Measurements from ENCODE around the gene CNTN6. TPM values are rescaled to one million over a fixed set of nuclear protein-coding genes. Genes with fewer than 3 reads are reported as not detected.

CNTN6 gene
- not detected in 2 replicates for polyA plus RNA-seq (2011; rRNA removed)
- polyA minus RNA-seq (2011; rRNA and poly(A)+ RNA removed) = not detected in 2 replicates

DNA sequence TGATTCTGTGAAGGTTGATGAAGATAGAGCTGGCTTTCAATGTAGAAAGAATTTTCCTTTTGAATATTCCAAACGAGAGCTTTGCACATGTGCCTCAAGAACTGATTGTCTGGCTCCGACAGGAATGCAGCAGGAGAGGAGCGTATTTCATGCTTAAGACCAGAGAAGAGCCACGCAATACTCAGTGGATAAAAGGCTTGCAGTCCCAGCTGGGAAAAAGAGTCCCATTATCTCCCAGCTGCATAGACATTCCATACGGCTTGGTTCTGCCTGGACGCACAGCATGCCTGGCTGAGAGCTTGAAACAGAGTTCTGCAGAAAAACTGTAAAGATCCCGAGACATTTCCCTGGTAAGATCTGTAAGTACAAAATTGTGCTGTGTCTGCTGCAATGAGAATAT, at the start of gene CNTN6:
Gene CNTN6 (plus strand): TSS at position 254 of the 400 bp plus-strand sequence. CDS start 54,985 bp downstream, outside the sequence.
- H3K27me3 ChIP-seq (ENCODE audit: control insufficient read depth, insufficient read depth, low read length) = no peaks in the 10 kb centered on the region
- TF ChIP-seq, protein P1, sequence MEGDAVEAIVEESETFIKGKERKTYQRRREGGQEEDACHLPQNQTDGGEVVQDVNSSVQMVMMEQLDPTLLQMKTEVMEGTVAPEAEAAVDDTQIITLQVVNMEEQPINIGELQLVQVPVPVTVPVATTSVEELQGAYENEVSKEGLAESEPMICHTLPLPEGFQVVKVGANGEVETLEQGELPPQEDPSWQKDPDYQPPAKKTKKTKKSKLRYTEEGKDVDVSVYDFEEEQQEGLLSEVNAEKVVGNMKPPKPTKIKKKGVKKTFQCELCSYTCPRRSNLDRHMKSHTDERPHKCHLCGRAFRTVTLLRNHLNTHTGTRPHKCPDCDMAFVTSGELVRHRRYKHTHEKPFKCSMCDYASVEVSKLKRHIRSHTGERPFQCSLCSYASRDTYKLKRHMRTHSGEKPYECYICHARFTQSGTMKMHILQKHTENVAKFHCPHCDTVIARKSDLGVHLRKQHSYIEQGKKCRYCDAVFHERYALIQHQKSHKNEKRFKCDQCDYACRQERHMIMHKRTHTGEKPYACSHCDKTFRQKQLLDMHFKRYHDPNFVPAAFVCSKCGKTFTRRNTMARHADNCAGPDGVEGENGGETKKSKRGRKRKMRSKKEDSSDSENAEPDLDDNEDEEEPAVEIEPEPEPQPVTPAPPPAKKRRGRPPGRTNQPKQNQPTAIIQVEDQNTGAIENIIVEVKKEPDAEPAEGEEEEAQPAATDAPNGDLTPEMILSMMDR (IDR thresholded peaks at IDR 0.05; ENCODE audit: insufficient read depth, low read depth, low read length) = no peak
- H3K36me3 ChIP-seq (ENCODE audit: control insufficient read depth, insufficient read depth, low read length) = no peaks in the 10 kb centered on the region
- H3K4me3 ChIP-seq (ENCODE audit: low read depth, low read length) = no peak within 1 kb of the TSS
- DNase-seq (ENCODE audit: low read depth) = no peak
- CTCF ChIA-PET = no interaction called here
- POLR2A ChIA-PET = no interaction called here

DNA sequence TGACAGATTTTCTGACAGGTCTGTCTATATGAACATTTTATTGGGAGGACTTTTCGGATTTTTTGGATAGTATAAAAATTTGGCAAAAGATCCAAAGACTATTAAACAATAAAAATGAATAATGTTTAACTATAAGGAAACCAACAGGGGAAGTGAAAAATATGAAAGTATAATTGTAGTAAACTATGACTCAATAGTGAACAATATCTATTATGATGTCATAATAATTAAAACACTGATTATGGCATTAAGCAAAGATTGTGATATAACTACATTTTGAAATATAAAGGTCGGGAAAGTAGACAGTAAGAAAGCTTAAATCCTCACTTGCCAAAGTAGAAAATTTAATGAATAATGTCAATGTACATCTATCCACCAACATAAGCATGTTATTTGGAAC, 44.3 kb upstream of the CNTN6 start:
- POLR2A ChIA-PET = no interaction called here
- TF ChIP-seq, protein P1 (IDR thresholded peaks at IDR 0.05; ENCODE audit: insufficient read depth, low read depth, low read length) = no peak
- CTCF ChIA-PET = no interaction called here

DNA sequence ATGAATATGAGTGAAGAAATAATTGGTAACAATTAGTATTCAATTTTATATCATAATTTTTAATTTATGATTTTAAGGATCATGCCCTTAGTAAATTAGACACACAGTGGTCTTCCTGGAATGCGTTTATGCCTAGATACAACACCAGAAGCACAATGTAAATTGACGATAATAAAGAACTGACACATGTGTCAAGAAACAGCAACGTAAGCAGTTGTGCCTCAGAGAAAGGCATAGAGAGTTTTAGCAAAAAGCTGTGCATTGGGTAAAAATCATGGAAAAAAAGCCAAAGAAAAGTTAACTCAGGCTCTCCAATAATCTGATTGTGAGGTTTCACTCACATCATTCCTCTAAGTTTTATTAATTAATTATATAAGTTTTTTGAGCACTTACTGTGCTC, 37.0 kb upstream of the CNTN6 start:
- no peak overlapping the region for H3K4me3 ChIP-seq (ENCODE audit: low read depth, low read length)
- no peaks in the 10 kb centered on the region for H3K36me3 ChIP-seq (ENCODE audit: control insufficient read depth, insufficient read depth, low read length)
- ChIA-PET CTCF (no interaction called here), POLR2A (no interaction called here)
- DNase-seq (ENCODE audit: low read depth) = no peak
- H3K27me3 ChIP-seq (ENCODE audit: control insufficient read depth, insufficient read depth, low read length) = no peaks in the 10 kb centered on the region
- TF ChIP-seq, protein P1 (IDR thresholded peaks at IDR 0.05; ENCODE audit: insufficient read depth, low read depth, low read length) = no peak

More for the DNA sequence above, 44.3 kb upstream of the CNTN6 start:
- no peaks in the 10 kb centered on the region for H3K36me3 ChIP-seq (ENCODE audit: control insufficient read depth, insufficient read depth, low read length)
- H3K27me3 ChIP-seq (ENCODE audit: control insufficient read depth, insufficient read depth, low read length) = no peaks in the 10 kb centered on the region
- DNase-seq (ENCODE audit: low read depth) = no peak
- no peak overlapping the region for H3K4me3 ChIP-seq (ENCODE audit: low read depth, low read length)

DNA sequence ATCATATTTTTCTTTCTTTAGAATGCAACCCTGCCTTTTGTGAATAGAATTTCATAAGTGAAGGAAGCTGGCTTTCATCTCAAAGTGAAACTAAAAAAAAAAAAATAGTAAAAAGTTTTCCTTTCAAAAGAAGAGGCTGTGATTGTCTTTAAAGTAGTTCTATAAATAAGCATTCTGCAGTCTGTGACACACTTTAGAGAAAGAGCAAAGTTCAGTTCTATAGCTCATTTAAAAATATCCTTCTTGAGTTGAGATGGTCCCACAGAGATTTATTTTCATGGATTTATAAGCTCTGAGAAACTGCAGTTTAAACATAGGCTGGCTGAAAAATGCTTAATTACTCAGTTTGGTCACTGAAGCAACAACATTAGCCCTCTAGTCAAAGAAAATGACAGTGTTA, 36.1 kb upstream of the CNTN6 start:
- ChIA-PET POLR2A (no interaction called here), CTCF (no interaction called here)
- TF ChIP-seq, protein P1 (IDR thresholded peaks at IDR 0.05; ENCODE audit: insufficient read depth, low read depth, low read length) = no peak
- no peak for DNase-seq (ENCODE audit: low read depth)
- Histone ChIP-seq H3K4me3 (ENCODE audit: low read depth, low read length) (no peak overlapping the region), H3K27me3 (ENCODE audit: control insufficient read depth, insufficient read depth, low read length) (no peaks in the 10 kb centered on the region), H3K36me3 (ENCODE audit: control insufficient read depth, insufficient read depth, low read length) (no peaks in the 10 kb centered on the region)

DNA sequence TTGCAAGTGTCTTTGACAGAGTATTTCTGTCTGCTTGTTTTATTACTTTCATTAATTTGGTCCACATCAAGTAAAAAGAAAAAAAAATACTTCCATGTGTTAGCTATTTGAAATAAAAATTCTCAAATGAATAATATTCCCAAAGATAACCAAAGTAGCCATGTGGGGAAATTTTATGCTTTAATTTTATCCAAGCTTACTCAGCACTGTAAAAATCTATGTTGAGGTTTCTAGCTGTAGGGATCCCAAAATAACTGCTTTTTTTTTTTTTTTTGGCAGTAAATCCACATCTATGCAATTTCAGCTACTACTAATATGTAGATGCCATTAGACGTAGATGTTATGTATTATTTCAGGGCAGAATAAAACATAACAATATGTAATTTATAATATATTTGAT, 35.4 kb upstream of the CNTN6 start:
- TF ChIP-seq, protein P1 (IDR thresholded peaks at IDR 0.05; ENCODE audit: insufficient read depth, low read depth, low read length) = no peak
- Histone ChIP-seq H3K4me3 (ENCODE audit: low read depth, low read length) (no peak overlapping the region), H3K36me3 (ENCODE audit: control insufficient read depth, insufficient read depth, low read length) (no peaks in the 10 kb centered on the region), H3K27me3 (ENCODE audit: control insufficient read depth, insufficient read depth, low read length) (no peaks in the 10 kb centered on the region)
- POLR2A ChIA-PET = no interaction called here
- CTCF ChIA-PET = no interaction called here
- DNase-seq (ENCODE audit: low read depth) = no peak
